Gastrocnemius medialis (tissue), 4 donors: ENCODE measurements around the gene AUTS2. TPM values are rescaled to one million over a fixed set of nuclear protein-coding genes. Genes with fewer than 3 reads are reported as not detected.
"Not testable (repeated sequence)": the region's sequence is repeated elsewhere in the genome, so short reads cannot be mapped to it uniquely, and the experiment has no call there.

Experiments
- ATAC-seq, 2 donors: fragments of 150-250 bp; one replicate each; pipeline ENCODE4 v1.9.1; 2016
- DNase-seq, 2 donors: peaks; one replicate each; pipeline ENCODE4 v3.0.0-alpha.2; 2019
- H3K27ac ChIP-seq, 4 donors: fragments of 200-600 bp; sonication (generic); 1 replicate in 1 of 4; 2 replicates in 3 of 4; pipeline ENCODE4 v1.5.1; 2016 to 2018; ENCODE audit warnings: mild to moderate bottlenecking in 2 of 4, moderate library complexity in 1 of 4
- H3K27me3 ChIP-seq, 3 donors: fragments of 200-600 bp; sonication (generic) in 2 of 3; 1 replicate in 1 of 3; 2 replicates in 2 of 3; pipeline versions ENCODE4 v1.5.1 to v1.6.0; 2016 to 2019; ENCODE audit warnings: mild to moderate bottlenecking in 1 of 3, moderate library complexity in 1 of 3
- H3K36me3 ChIP-seq, 2 donors: fragments of 200-600 bp; sonication (generic) in 1 of 2; one replicate each; pipeline ENCODE4 v1.5.1; 2017 to 2018
- H3K4me1 ChIP-seq, 2 donors: fragments of 200-600 bp; sonication (generic) in 1 of 2; one replicate each; pipeline ENCODE4 v1.5.1; 2016 to 2017; ENCODE audit warnings: mild to moderate bottlenecking in 2 of 2
- H3K4me3 ChIP-seq, 4 donors: fragments of 200-600 bp; sonication (generic) in 3 of 4; 1 replicate in 1 of 4; 2 replicates in 3 of 4; pipeline ENCODE4 v1.5.1; 2016 to 2019; ENCODE audit warnings: mild to moderate bottlenecking in 2 of 4
- H3K9me3 ChIP-seq, 3 donors: fragments of 200-600 bp; sonication (generic) in 2 of 3; 1 replicate in 1 of 3; 2 replicates in 2 of 3; pipeline ENCODE4 v1.5.1; 2016 to 2019
- POLR2A ChIP-seq, 2 donors: fragments of 450-650 bp; IDR thresholded peaks; one replicate each; pipeline ENCODE4 v1.6.1; 2017; ENCODE audit warnings: antibody characterized with exemption in 2 of 2, mild to moderate bottlenecking in 2 of 2, moderate library complexity in 2 of 2
- in situ Hi-C, 4 donors: fragments of 200-750 bp; cut with MboI; loops; one replicate each; pipeline versions ENCODE4 v1.15.0 to v1.8.0; 2017; ENCODE audit warnings: low sequenced_read_pairs in 4 of 4
- intact Hi-C: fragments of 100-400 bp; cut with DNase I; formaldehyde crosslinking; loops from one replicate; pipeline ENCODE4 v1.15.1; 2023; ENCODE audit warnings: low total_unique reads
- total RNA-seq, 4 donors: library from RNA; depleted of rRNA; stranded (reverse); fragments of >200 nt; gene quantifications; one replicate each; pipeline versions ENCODE4 v1.1.0 to v1.2.3, GENCODE V29; 2016
- TF ChIP-seq, protein P1 (sequence below), 5 experiments: fragments of 450-650 bp in 3 of 5; fragments of 200-600 bp in 2 of 5; sonication (generic) in 2 of 5; IDR thresholded peaks in 4 of 5; conservative IDR thresholded peaks in 1 of 5; 1 replicate in 4 of 5; 2 replicates in 1 of 5; pipeline ENCODE4 v1.5.1; 2016 to 2019; ENCODE audit warnings: antibody characterized with exemption in 5 of 5, mild to moderate bottlenecking in 3 of 5, moderate library complexity in 3 of 5

Gene AUTS2
- total RNA-seq, 4 donors from 2014 or later: 2.5 to 16.2 (median 8.5) TPM

DNA sequence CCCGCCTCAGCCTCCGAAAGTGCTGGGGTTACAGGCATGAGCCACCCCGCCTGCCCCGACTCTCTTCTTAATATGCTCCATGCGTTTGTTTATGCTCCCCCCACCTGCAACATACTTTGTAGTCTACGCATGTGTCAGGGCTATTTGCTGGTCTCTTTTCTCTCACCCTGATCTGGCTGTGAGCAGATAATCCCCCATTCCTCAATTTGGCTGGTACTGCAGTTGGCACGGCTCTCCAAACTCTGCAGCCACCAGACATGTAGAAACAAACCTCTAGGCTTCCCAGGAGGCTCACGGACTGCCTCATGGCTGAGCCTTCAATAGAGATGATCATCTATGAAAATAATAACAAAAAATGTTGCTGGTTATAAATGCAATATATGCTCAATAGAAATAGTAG lies 993.4 kb downstream of the AUTS2 start:
- Histone ChIP-seq H3K9me3 (no peaks in the 10 kb centered on the region), H3K36me3 (no peaks in the 10 kb centered on the region), H3K4me3 (no peak overlapping the region), H3K27me3 (peaks cover 0 to 5% (median 5%) of the 10 kb centered on the region in 3 donors), H3K27ac (no peak overlapping the region), H3K4me1 (no peaks in the 10 kb centered on the region)
- TF ChIP-seq POLR2A (IDR thresholded peaks at IDR 0.05): no peak
- TF ChIP-seq, protein P1, sequence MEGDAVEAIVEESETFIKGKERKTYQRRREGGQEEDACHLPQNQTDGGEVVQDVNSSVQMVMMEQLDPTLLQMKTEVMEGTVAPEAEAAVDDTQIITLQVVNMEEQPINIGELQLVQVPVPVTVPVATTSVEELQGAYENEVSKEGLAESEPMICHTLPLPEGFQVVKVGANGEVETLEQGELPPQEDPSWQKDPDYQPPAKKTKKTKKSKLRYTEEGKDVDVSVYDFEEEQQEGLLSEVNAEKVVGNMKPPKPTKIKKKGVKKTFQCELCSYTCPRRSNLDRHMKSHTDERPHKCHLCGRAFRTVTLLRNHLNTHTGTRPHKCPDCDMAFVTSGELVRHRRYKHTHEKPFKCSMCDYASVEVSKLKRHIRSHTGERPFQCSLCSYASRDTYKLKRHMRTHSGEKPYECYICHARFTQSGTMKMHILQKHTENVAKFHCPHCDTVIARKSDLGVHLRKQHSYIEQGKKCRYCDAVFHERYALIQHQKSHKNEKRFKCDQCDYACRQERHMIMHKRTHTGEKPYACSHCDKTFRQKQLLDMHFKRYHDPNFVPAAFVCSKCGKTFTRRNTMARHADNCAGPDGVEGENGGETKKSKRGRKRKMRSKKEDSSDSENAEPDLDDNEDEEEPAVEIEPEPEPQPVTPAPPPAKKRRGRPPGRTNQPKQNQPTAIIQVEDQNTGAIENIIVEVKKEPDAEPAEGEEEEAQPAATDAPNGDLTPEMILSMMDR (IDR thresholded peaks at IDR 0.05 in 4 of 5, conservative IDR thresholded peaks at IDR 0.05 in 1 of 5): no peak
- intact Hi-C loops (no loop called here), in situ Hi-C loops (no loop called here)
- DNase-seq: no peak
- no peak for ATAC-seq

DNA sequence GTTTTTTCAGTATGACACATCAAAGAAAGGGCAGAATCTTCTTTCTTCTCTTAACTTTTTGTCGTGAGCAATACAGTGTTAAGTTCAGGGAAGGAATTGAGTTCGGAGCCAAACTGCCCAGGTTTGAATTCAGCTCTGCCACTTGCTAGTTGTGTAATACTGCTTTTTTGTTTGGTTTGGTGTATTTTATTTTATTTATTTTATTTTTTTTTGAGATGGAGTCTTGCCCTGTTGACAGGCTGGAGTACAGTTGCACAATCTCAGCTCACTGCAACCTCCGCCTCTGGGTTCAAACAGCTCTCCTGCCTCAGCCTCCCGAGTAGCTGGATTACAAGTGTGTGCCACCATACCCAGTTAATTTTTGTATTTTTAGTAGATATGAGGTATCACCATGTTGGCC lies 993.9 kb downstream of the AUTS2 start:
- no peaks in the 10 kb centered on the region for H3K9me3 ChIP-seq
- TF ChIP-seq, protein P1 (IDR thresholded peaks at IDR 0.05 in 4 of 5, conservative IDR thresholded peaks at IDR 0.05 in 1 of 5): no peak
- TF ChIP-seq POLR2A (IDR thresholded peaks at IDR 0.05): no peak
- no peak for ATAC-seq
- H3K27me3 ChIP-seq: peaks cover 3 to 9% (median 7%) of the 10 kb centered on the region in 3 donors
- DNase-seq: no peak
- H3K27ac ChIP-seq: no peak overlapping the region
- H3K4me1 ChIP-seq: no peaks in the 10 kb centered on the region
- H3K36me3 ChIP-seq: no peaks in the 10 kb centered on the region
- intact Hi-C loops (no loop called here), in situ Hi-C loops (no loop called here)
- H3K4me3 ChIP-seq: no peak overlapping the region

DNA sequence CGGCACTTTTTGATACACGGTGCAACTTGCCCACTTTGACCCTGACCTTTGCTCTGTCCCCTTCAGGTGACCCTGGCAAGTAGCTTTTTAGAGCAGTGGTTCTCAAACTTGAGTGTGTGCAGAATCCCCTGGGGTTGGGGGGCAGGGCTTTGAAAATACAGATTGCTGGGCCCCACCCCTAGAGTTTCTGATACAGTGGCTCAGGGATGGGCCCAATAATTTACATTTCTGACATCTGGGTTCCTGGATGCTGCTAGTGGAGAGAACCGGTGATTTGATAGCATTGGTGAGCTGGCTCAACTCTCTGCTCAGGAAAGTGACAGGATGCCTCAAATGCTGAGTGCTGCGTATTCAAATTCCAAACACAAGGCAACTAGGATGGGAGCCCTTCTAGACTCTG lies 995.9 kb downstream of the AUTS2 start:
- H3K36me3 ChIP-seq: no peaks in the 10 kb centered on the region
- H3K4me3 ChIP-seq: no peak overlapping the region
- TF ChIP-seq, protein P1 (IDR thresholded peaks at IDR 0.05 in 4 of 5, conservative IDR thresholded peaks at IDR 0.05 in 1 of 5): no peak
- no peak for TF ChIP-seq POLR2A (IDR thresholded peaks at IDR 0.05)
- no peaks in the 10 kb centered on the region for H3K9me3 ChIP-seq
- no peak for ATAC-seq
- intact Hi-C loops (no loop called here), in situ Hi-C loops (no loop called here)
- peaks cover 3 to 15% (median 9%) of the 10 kb centered on the region in 3 donors for H3K27me3 ChIP-seq
- no peak for DNase-seq
- no peaks in the 10 kb centered on the region for H3K4me1 ChIP-seq
- H3K27ac ChIP-seq: no peak overlapping the region

DNA sequence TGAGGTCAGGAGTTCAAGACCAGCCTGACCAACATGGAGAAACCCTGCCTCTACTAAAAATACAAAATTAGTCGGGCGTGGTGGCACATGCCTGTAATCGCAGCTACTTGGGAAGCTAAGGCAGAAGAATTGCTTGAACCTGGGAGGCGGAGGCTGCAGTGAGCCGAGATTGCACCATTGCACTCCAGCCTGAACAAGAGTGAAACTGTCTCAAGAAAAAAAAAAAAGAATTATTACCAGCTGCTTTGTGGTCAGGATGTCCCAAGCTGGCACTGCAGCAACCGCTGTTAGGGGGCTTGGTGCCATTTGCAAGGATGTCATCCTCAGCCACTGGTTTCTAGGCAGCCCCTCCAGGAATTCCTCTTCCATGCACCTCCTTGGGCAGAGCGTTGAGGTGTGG lies 996.6 kb downstream of the AUTS2 start:
- ATAC-seq, in situ Hi-C loops, H3K9me3 ChIP-seq, DNase-seq, H3K27ac ChIP-seq, H3K4me1 ChIP-seq, intact Hi-C loops, H3K36me3 ChIP-seq, H3K4me3 ChIP-seq: not testable (repeated sequence)
- H3K27me3 ChIP-seq: peaks cover 3 to 15% (median 9%) of the 10 kb centered on the region in 3 donors

DNA sequence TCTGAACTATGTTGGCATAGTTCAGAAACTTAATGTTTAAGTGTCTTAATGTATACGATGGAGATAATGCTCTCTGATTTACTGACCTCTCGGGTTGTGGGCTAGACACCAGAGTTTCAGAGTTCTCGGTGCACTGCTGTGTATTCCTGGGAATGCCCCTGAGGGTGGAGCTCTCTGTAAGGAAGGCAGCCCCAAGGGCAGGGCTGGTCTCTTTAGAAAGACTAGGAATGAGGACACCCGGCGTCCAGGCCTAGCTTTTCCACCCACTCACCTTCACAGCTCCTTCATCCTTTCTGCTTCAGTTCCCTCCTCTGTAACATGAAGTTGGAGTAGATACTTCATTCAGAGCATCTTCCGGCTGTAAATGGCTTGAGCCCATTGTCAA lies 997.1 kb downstream of the AUTS2 start:
- DNase-seq (no peak), ATAC-seq (no peak)
- H3K9me3 ChIP-seq: no peaks in the 10 kb centered on the region
- H3K4me1 ChIP-seq: no peaks in the 10 kb centered on the region
- H3K27me3 ChIP-seq: peaks cover 3 to 15% (median 9%) of the 10 kb centered on the region in 3 donors
- H3K27ac ChIP-seq: no peak overlapping the region
- in situ Hi-C loops: no loop called here
- TF ChIP-seq, protein P1 (IDR thresholded peaks at IDR 0.05 in 4 of 5, conservative IDR thresholded peaks at IDR 0.05 in 1 of 5): no peak
- TF ChIP-seq POLR2A (IDR thresholded peaks at IDR 0.05): no peak
- intact Hi-C loops: no loop called here
- H3K36me3 ChIP-seq: no peaks in the 10 kb centered on the region
- peak overlapping the region in 3 of 4 donors; percentile 42 to 47 (median 46) for H3K4me3 ChIP-seq
